ENCODE results near the gene KLK1.
"Not testable (repeated sequence)": the region's sequence is repeated elsewhere in the genome, so short reads cannot be mapped to it uniquely, and the experiment has no call there.

The KLK1 gene

DNA sequence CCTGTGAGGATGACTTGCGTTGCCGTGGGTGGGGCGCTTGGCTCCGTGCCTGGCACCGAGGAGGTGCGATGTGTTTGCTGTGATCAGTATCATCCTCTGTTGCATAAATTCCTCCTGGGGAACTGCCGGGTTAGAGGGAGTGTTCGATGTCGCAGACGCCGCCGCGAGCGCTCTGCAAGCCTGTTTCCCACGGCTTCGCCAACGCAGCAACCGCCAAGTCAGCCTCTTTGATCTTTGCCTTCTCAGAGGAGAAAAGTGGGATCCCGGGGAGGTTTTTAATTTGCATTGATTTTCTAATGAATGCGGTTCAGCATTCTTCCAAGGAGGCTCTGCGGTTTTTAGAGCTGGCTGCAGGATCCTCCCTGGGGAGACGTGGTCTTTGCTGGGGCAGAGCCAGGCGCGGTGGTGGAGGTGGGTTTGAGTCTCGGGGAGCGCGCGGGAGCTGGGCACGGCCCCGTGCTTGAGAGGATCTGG, 45.7 kb downstream of the KLK1 start:
- TF ChIP-seq, protein P1, sequence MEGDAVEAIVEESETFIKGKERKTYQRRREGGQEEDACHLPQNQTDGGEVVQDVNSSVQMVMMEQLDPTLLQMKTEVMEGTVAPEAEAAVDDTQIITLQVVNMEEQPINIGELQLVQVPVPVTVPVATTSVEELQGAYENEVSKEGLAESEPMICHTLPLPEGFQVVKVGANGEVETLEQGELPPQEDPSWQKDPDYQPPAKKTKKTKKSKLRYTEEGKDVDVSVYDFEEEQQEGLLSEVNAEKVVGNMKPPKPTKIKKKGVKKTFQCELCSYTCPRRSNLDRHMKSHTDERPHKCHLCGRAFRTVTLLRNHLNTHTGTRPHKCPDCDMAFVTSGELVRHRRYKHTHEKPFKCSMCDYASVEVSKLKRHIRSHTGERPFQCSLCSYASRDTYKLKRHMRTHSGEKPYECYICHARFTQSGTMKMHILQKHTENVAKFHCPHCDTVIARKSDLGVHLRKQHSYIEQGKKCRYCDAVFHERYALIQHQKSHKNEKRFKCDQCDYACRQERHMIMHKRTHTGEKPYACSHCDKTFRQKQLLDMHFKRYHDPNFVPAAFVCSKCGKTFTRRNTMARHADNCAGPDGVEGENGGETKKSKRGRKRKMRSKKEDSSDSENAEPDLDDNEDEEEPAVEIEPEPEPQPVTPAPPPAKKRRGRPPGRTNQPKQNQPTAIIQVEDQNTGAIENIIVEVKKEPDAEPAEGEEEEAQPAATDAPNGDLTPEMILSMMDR (IDR thresholded peaks at IDR 0.05; ENCODE audit: low read depth, low read length) = no peak
- DNase-seq (ENCODE audit: extremely low read depth, low read depth) = no peak

DNA sequence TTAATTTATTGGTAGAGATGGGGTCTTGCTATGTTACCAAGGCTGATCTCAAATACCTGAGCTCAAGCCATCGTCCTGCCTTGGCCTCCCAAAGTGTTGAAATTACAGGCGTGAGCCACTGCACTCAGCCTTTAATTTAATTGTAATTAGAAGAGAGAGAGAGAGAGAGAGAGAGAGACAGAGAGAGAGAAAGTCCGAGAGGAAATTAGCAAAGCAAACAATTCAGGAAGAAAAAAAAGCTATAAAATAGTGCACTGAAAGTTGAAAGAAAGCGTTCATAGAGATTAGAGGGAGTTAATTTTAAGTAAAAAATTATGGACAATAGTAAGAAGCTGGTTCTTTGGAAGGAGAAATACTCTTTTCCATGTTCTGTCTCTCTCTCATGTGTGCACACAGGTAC, 46.3 kb downstream of the KLK1 start:
- DNase-seq (ENCODE audit: extremely low read depth, low read depth) = no peak
- TF ChIP-seq, protein P1 (IDR thresholded peaks at IDR 0.05; ENCODE audit: low read depth, low read length) = no peak

DNA sequence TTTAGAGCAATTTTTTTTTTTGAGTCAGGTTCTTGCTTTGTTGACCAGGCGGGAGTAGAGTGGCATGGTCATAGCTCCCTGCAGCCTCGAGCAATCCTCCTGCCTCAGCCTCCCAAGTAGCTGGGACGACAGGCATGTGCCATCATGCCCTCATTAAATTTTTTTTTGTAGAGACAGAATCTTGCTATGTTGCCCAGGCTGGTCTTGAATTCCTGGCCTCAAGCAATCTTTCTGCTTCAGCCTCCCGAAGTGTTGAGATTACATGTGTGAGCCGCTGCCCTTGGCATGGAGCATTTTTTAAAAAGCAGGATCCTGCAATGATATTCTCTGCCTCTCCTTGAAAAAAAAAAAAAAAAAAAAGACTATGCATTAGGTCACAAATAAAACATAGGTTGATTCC, 47.5 kb downstream of the KLK1 start:
- TF ChIP-seq, protein P1 (IDR thresholded peaks at IDR 0.05; ENCODE audit: low read depth, low read length) = no peak
- DNase-seq (ENCODE audit: extremely low read depth, low read depth) = no peak

DNA sequence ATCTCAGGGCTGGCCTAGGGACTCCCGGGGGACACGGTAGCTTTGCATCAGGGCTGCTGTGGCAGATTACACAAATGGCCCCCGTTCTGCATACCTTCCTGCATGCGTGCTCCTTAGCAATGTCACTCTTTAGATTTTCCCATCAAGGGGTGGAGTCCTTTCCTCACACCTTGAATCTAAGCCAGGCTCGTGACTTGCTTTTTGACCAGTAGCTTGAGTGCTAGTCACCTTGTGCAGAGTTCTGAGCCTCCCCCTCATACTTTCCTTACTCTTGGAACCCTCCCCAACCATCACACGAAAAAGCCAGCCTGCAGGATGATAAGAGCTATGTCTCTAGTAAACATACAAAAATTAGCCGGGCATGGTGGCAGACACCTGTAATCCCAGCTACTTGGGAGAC, 50.1 kb downstream of the KLK1 start:
- not testable (repeated sequence) for DNase-seq (ENCODE audit: extremely low read depth, low read depth)

DNA sequence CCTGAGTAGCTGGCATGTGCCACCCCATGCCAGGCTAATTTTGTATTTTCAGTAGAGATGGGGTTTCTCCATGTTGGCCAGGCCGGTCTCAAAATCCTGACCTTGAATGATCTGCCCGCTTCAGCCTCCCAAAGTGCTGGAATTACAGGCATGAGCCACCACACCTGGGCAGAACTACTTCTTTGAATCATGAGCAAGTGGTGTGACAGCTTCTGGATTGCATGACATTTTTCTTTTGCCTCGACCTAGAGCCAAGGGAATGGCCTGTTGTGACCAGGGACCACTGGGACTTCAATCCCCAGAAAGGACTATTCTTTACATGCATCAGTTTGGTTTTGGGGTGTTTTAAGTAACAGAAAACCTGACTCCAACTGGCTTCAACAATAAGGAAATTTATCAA, 50.7 kb downstream of the KLK1 start:
- DNase-seq (ENCODE audit: extremely low read depth, low read depth) = not testable (repeated sequence)

DNA sequence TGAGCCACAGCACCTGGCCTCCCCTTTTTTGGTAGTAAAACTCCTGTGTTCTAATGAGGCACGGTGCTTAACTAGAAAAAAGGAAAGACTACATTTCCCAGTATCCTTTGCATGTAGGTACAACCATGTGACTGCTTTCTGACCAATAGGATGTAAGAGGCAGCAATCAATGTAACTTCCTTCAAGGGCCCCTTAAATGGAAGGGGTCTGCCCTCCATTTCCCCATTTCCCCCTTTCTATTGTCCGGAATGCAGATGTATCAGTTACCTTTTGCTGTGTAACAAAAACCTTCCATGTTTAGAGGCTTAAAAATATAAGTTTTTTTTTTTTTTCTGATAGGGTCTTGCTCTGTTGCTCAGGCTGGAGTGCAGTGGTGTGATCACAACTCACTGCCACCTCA, 51.1 kb downstream of the KLK1 start:
- TF ChIP-seq, protein P1 (IDR thresholded peaks at IDR 0.05; ENCODE audit: low read depth, low read length) = no peak
- DNase-seq (ENCODE audit: extremely low read depth, low read depth) = no peak

DNA sequence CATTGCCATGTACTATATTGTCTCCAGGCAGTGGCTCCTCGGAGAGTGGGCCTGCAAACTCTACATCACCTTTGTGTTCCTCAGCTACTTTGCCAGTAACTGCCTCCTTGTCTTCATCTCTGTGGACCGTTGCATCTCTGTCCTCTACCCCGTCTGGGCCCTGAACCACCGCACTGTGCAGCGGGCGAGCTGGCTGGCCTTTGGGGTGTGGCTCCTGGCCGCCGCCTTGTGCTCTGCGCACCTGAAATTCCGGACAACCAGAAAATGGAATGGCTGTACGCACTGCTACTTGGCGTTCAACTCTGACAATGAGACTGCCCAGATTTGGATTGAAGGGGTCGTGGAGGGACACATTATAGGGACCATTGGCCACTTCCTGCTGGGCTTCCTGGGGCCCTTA, 52.7 kb downstream of the KLK1 start:
- no peak for DNase-seq (ENCODE audit: extremely low read depth, low read depth)
- TF ChIP-seq, protein P1 (IDR thresholded peaks at IDR 0.05; ENCODE audit: low read depth, low read length) = no peak

DNA sequence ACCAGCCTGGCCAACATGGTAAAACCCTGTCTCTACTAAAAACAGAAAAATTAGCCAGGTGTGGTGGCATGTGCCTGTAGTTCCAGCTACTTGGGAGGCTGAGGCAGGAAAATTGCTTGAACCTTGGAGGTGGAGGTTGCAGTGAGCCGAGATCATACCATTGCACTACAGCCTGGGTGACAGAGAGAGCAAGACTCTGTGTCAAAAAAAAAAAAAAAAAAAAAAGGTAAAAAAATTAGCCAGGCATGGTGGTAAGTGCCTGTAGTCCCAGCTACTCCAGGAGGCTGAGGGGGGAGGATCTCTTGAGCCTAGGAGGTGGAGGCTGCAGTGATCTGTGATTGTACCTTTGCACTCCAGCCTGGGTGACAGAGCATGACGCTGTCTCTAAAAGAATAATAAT, 53.4 kb downstream of the KLK1 start, which contains the start of gene GPR32:
GPR32 (plus strand) TSS at position 301 of the 400 bp plus-strand sequence. CDS start 137 bp downstream, outside the sequence.
- not testable (repeated sequence) for DNase-seq (ENCODE audit: extremely low read depth, low read depth)
